Endothelial cell of umbilical vein (primary cell): Measurements from ENCODE around the gene JPH3. TPM values are rescaled to one million over a fixed set of nuclear protein-coding genes. Genes with fewer than 3 reads are reported as not detected.

ENCODE experiments used
- BruUV-seq: library from RNA; stranded (reverse); fragments of 400-500 nt; replicated peaks from 2 replicates; lab custom pipeline; 2021; lab: Mats Ljungman, UMichigan
- CTCF ChIA-PET: fragments of 300-600, 350-600 bp; sonication (Branson Sonifier 250); formaldehyde crosslinking; loops from one replicate; lab custom pipeline; 2021; ENCODE audit warnings: antibody characterized with exemption, inconsistent platforms; lab: Charles Lee
- POLR2A ChIA-PET: fragments of 300-600, 350-600 bp; sonication (Branson Sonifier 250); formaldehyde crosslinking; loops from one replicate; lab custom pipeline; 2021; ENCODE audit warnings: antibody characterized with exemption, inconsistent platforms; lab: Charles Lee
- DNase-seq: peaks from one replicate; pipeline ENCODE4 v3.0.0-alpha.2; 2011; ENCODE audit warnings: low read depth, low spot score
- FAIRE-seq: peaks from 2 replicates; lab custom pipeline; 2011; peaks lifted over from hg19 to GRCh38; lab: Jason Lieb, UNC
- H2AFZ ChIP-seq: 2 replicates; pipeline ENCODE4 v1.6.0; 2012; ENCODE audit warnings: low read depth, low read length, control low read depth, inconsistent platforms
- H3K27ac ChIP-seq: 2 replicates; pipeline ENCODE4 v1.5.1; 2011; ENCODE audit warnings: low read depth, mild to moderate bottlenecking, control low read depth, low read length, moderate library complexity; ENCODE audit not compliant: insufficient read depth
- H3K27me3 ChIP-seq, 2 experiments: 2 replicates each; pipeline versions ENCODE4 v1.6.0 to v1.6.1; 2011; ENCODE audit warnings: low read length in 2 of 2, mixed read lengths in 1 of 2; ENCODE audit not compliant: control insufficient read depth in 2 of 2, insufficient read depth in 2 of 2
- H3K36me3 ChIP-seq, 2 experiments: 2 replicates in 1 of 2; 3 replicates in 1 of 2; pipeline ENCODE4 v1.5.1; 2011; ENCODE audit warnings: low read length in 2 of 2, mild to moderate bottlenecking in 1 of 2, moderate library complexity in 1 of 2; ENCODE audit not compliant: control insufficient read depth in 2 of 2, insufficient read depth in 2 of 2; ENCODE audit errors: extremely low read depth in 1 of 2
- H3K4me1 ChIP-seq: 3 replicates; pipeline ENCODE4 v1.5.1; 2011; ENCODE audit warnings: mild to moderate bottlenecking, low read length; ENCODE audit not compliant: control insufficient read depth, insufficient read depth; ENCODE audit errors: extremely low read depth
- H3K4me2 ChIP-seq: 2 replicates; pipeline ENCODE4 v1.6.1; 2011; ENCODE audit warnings: low read length, control low read depth, mixed read lengths; ENCODE audit not compliant: insufficient read depth
- H3K4me3 ChIP-seq, 3 experiments: fragments of 200-600 bp in 1 of 3; sonication (generic), shearing (Covaris generic) in 1 of 3; replicated peaks in 1 of 3; 2 replicates each; pipeline ENCODE4 v1.5.1; 2011 to 2016; ENCODE audit warnings: control low read depth in 3 of 3, low read length in 3 of 3, mild to moderate bottlenecking in 2 of 3, inconsistent platforms in 1 of 3, low read depth in 1 of 3, moderate library complexity in 1 of 3; ENCODE audit not compliant: insufficient read depth in 1 of 3
- H3K79me2 ChIP-seq: 2 replicates; pipeline ENCODE4 v1.6.0; 2012; ENCODE audit warnings: low read length, inconsistent platforms; ENCODE audit not compliant: control insufficient read depth, insufficient read depth
- H3K9ac ChIP-seq: replicated peaks from 2 replicates; pipeline ENCODE3; 2011; ENCODE audit warnings: low read length, control low read depth; ENCODE audit not compliant: insufficient read depth; ENCODE audit errors: extremely low read depth
- H3K9me1 ChIP-seq: replicated peaks from 3 replicates; pipeline ENCODE4 v1.6.0; 2011; ENCODE audit warnings: mild to moderate bottlenecking, low read length; ENCODE audit not compliant: control insufficient read depth, insufficient read depth; ENCODE audit errors: extremely low read depth
- H3K9me3 ChIP-seq: replicated peaks from 2 replicates; pipeline ENCODE4 v1.5.1; 2012; ENCODE audit warnings: low read length, inconsistent platforms; ENCODE audit not compliant: control insufficient read depth, insufficient read depth
- H4K20me1 ChIP-seq: replicated peaks from 2 replicates; pipeline ENCODE3; 2011; ENCODE audit warnings: mild to moderate bottlenecking, low read length; ENCODE audit not compliant: control insufficient read depth, insufficient read depth; ENCODE audit errors: extremely low read depth
- EZH2 ChIP-seq: IDR thresholded peaks from 2 replicates; pipeline ENCODE4 v1.6.1; 2012; ENCODE audit warnings: borderline replicate concordance, low read depth, mild to moderate bottlenecking, moderate library complexity, low read length, inconsistent platforms; ENCODE audit not compliant: severe bottlenecking
- FOS ChIP-seq: IDR thresholded peaks from 2 replicates; pipeline ENCODE4 v1.6.1; 2011; ENCODE audit warnings: mild to moderate bottlenecking, low read length, moderate library complexity, borderline replicate concordance; ENCODE audit not compliant: insufficient read depth
- GATA2 ChIP-seq: IDR thresholded peaks from 2 replicates; pipeline ENCODE4 v1.7.0; 2011; ENCODE audit warnings: low read depth, mild to moderate bottlenecking, moderate library complexity, mixed read lengths, low read length; ENCODE audit not compliant: insufficient read length, insufficient read depth
- JUN ChIP-seq: IDR thresholded peaks from 2 replicates; pipeline ENCODE4 v1.6.1; 2011; ENCODE audit warnings: borderline replicate concordance, low read depth; ENCODE audit not compliant: insufficient read length, insufficient read depth
- MYC ChIP-seq: IDR thresholded peaks from one replicate; pipeline ENCODE4 v1.6.1; 2011; ENCODE audit warnings: mild to moderate bottlenecking, low read depth, low read length
- POLR2A ChIP-seq: IDR thresholded peaks from 2 replicates; pipeline ENCODE4 v1.6.1; 2012; ENCODE audit warnings: low read depth, mild to moderate bottlenecking, control low read depth, low read length
- POLR2AphosphoS5 ChIP-seq: IDR thresholded peaks from 2 replicates; pipeline ENCODE4 v1.6.1; 2012; ENCODE audit warnings: low read depth, mild to moderate bottlenecking, control low read depth, low read length, moderate library complexity; ENCODE audit not compliant: insufficient read depth
- dilution Hi-C: fragments of 300-500 bp; cut with MboI; formaldehyde crosslinking; loops from one replicate; pipeline ENCODE4 v1.15.0; 2019; ENCODE audit warnings: low sequenced_read_pairs; ENCODE audit not compliant: extremely low pct_ligation_motif_present
- intact Hi-C: fragments of 100-400 bp; cut with micrococcal nuclease; formaldehyde crosslinking; loops from one replicate; pipeline ENCODE4 v1.10.0; 2022
- polyA plus RNA-seq, 4 experiments: library from polyadenylated mRNA; depleted of rRNA in 3 of 4; stranded (reverse) in 3 of 4; unstranded in 1 of 4; fragments of >200 nt; gene quantifications; 2 replicates each; pipeline versions ENCODE4 v1.2.1 to v1.2.3, GENCODE V29; 2011 to 2012; ENCODE audit warnings: missing spikeins in 1 of 4
- total RNA-seq: library from RNA; stranded (reverse); gene quantifications from 2 replicates; pipeline ENCODE4 v1.2.3, GENCODE V29; 2021
- TF ChIP-seq, protein P1 (sequence below): IDR thresholded peaks from 2 replicates; pipeline ENCODE4 v1.6.1; 2011; ENCODE audit not compliant: insufficient read depth, insufficient read length
- TF ChIP-seq, protein P2 (sequence below), 2 donors: IDR thresholded peaks; 1 replicate in 1 of 2; 2 replicates in 1 of 2; pipeline ENCODE4 v1.5.1; 2011; ENCODE audit warnings: low read length in 2 of 2, mild to moderate bottlenecking in 2 of 2, moderate library complexity in 2 of 2, control low read depth in 1 of 2, inconsistent platforms in 1 of 2, low read depth in 1 of 2; ENCODE audit not compliant: insufficient read depth in 1 of 2; ENCODE audit errors: extremely low read depth in 1 of 2

JPH3 gene
- total and polyA plus RNA-seq, 2 donors (not counting 3 experiments of a cell fraction or from before 2014, with no cell fraction given): 0.22 to 0.30 TPM

DNA sequence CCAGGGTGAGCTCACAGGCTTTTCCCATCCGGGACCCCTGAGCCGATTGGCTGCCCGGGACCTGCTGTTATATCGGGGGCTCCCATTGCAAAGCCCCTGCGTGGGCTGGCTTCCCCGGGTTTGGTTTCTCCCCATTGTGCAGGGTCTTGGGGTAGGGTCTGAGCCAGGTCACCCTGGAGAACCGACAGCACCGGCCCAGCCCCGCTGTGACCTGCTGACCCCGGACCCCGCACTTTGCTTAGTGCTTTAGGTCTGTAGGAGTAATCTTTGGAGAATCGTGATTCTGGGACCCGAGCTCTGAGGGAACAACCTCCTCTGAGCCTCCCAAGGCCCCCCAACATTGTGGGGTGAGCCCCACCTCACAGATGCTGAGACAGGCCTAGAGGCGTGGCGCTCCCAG lies 62.9 kb downstream of the JPH3 start:
- Histone ChIP-seq H3K9me3 (no peaks in the 10 kb centered on the region), H3K9me1 (no peaks in the 10 kb centered on the region), H3K9ac (no peak overlapping the region), H3K27ac (no peak overlapping the region), H3K36me3 (no peaks in the 10 kb centered on the region), H2AFZ (no peak overlapping the region), H3K27me3 (no peaks in the 10 kb centered on the region), H3K4me3 (no peak overlapping the region), H4K20me1 (no peaks in the 10 kb centered on the region), H3K79me2 (no peaks in the 10 kb centered on the region), H3K4me2 (no peak overlapping the region), H3K4me1 (no peaks in the 10 kb centered on the region)
- POLR2A ChIA-PET: no interaction called here
- DNase-seq (no peak), FAIRE-seq (no peak)
- TF ChIP-seq, protein P1, sequence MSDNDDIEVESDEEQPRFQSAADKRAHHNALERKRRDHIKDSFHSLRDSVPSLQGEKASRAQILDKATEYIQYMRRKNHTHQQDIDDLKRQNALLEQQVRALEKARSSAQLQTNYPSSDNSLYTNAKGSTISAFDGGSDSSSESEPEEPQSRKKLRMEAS: no peak
- TF ChIP-seq JUN (no peak), POLR2A (no peak), FOS (no peak), EZH2 (no peak), GATA2 (no peak), MYC (no peak), POLR2AphosphoS5 (no peak)
- TF ChIP-seq, protein P2, sequence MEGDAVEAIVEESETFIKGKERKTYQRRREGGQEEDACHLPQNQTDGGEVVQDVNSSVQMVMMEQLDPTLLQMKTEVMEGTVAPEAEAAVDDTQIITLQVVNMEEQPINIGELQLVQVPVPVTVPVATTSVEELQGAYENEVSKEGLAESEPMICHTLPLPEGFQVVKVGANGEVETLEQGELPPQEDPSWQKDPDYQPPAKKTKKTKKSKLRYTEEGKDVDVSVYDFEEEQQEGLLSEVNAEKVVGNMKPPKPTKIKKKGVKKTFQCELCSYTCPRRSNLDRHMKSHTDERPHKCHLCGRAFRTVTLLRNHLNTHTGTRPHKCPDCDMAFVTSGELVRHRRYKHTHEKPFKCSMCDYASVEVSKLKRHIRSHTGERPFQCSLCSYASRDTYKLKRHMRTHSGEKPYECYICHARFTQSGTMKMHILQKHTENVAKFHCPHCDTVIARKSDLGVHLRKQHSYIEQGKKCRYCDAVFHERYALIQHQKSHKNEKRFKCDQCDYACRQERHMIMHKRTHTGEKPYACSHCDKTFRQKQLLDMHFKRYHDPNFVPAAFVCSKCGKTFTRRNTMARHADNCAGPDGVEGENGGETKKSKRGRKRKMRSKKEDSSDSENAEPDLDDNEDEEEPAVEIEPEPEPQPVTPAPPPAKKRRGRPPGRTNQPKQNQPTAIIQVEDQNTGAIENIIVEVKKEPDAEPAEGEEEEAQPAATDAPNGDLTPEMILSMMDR (IDR thresholded peaks at IDR 0.05; ENCODE audit: extremely low read depth in 1 of 2, insufficient read depth in 1 of 2, low read depth in 1 of 2, low read length in 2 of 2): no peak
- intact Hi-C loops (no loop called here), dilution Hi-C loops (no loop called here)
- CTCF ChIA-PET: no interaction called here
- no TSS peak for BruUV-seq
